ENCODE data around the gene PRMT7. TPM values are rescaled to one million over a fixed set of nuclear protein-coding genes. Genes with fewer than 3 reads are reported as not detected.

The PRMT7 gene
- total and polyA plus RNA-seq, 2 of the 8 experiments (the other 6 are each of a cell fraction or from before 2014, with no cell fraction given), result 48.2 to 49.3 TPM

- TF ChIP-seq CHD7 (IDR thresholded peaks at IDR 0.05; ENCODE audit: insufficient replicate concordance, low read length) (no peak), BACH1 (IDR thresholded peaks at IDR 0.05; ENCODE audit: low read length) (no peak), CTBP2 (IDR thresholded peaks at IDR 0.05; ENCODE audit: borderline replicate concordance, insufficient read depth, insufficient read length, low read length) (no peak), CREB1 (IDR thresholded peaks at IDR 0.05) (no peak), BCL11A (IDR thresholded peaks at IDR 0.05; ENCODE audit: low read depth in 2 of 2, low read length in 2 of 2) (no peak), TEAD4 (IDR thresholded peaks at IDR 0.05; ENCODE audit: low read depth, low read length) (no peak), ZNF274 (IDR thresholded peaks at IDR 0.05; ENCODE audit: borderline replicate concordance, extremely low read depth, low read length) (no peak)
Observed at GRCh38 chr16:68371276-68371651, 60.4 kb downstream of the PRMT7 start (continued).
